IMR-90 (cell line): ENCODE data around the gene SLC12A7. TPM values are rescaled to one million over a fixed set of nuclear protein-coding genes. Genes with fewer than 3 reads are reported as not detected.

Source experiments
- ATAC-seq: fragments of 200-7000 bp; cut with Tn5 transposase; 2 replicates; pipeline ENCODE4 v1.9.1; 2020; ENCODE audit warnings: low read depth, mild to moderate bottlenecking, moderate library complexity
- BruUV-seq: library from RNA; stranded (reverse); fragments of 400-500 nt; replicated peaks from 2 replicates; lab custom pipeline; 2021; lab: Mats Ljungman, UMichigan
- CTCF ChIA-PET: fragments of 300-600 bp; formaldehyde crosslinking; extraction: SDS; loops from one replicate; lab custom pipeline; 2021; ENCODE audit warnings: antibody characterized with exemption; lab: Yijun Ruan, JAX
- POLR2A ChIA-PET: fragments of 300-600 bp; sonication (Branson Sonifier 250); formaldehyde crosslinking; loops from one replicate; lab custom pipeline; 2022; ENCODE audit warnings: antibody characterized with exemption; ENCODE audit not compliant: unreplicated experiment; lab: Charles Lee
- DNase-seq: peaks from one replicate; pipeline ENCODE4 v3.0.0; 2013
- H2AFZ ChIP-seq: replicated peaks from 2 replicates; pipeline ENCODE3; 2013; ENCODE audit warnings: low read length, mild to moderate bottlenecking; ENCODE audit not compliant: poor library complexity
- H2AK5ac ChIP-seq: 2 replicates; pipeline ENCODE4 v1.6.1; 2013; ENCODE audit warnings: low read depth, low read length, inconsistent platforms
- H2AK9ac ChIP-seq: replicated peaks from 2 replicates; pipeline ENCODE3; 2013; ENCODE audit warnings: mild to moderate bottlenecking, low read depth, low read length, moderate library complexity; ENCODE audit not compliant: poor library complexity
- H2BK120ac ChIP-seq: 2 replicates; pipeline ENCODE4 v1.6.1; 2013; ENCODE audit warnings: low read depth, low read length, inconsistent platforms
- H2BK15ac ChIP-seq: 3 replicates; pipeline ENCODE4 v1.6.1; 2013; ENCODE audit warnings: low read depth, low read length, inconsistent platforms
- H2BK20ac ChIP-seq: 2 replicates; pipeline ENCODE4 v1.6.1; 2013; ENCODE audit warnings: low read depth, mild to moderate bottlenecking, inconsistent platforms, low read length, moderate library complexity
- H2BK5ac ChIP-seq: 2 replicates; pipeline ENCODE4 v1.6.1; 2013; ENCODE audit warnings: mild to moderate bottlenecking, low read depth, low read length, inconsistent platforms; ENCODE audit not compliant: poor library complexity, severe bottlenecking
- H3K14ac ChIP-seq: replicated peaks from 2 replicates; pipeline ENCODE4 v1.6.1; 2013; ENCODE audit warnings: low read depth, low read length, inconsistent platforms
- H3K18ac ChIP-seq: 2 replicates; pipeline ENCODE4 v1.6.1; 2013; ENCODE audit warnings: low read depth, low read length, control low read depth
- H3K23ac ChIP-seq: 2 replicates; pipeline ENCODE4 v1.6.1; 2013; ENCODE audit warnings: low read depth, low read length, inconsistent platforms
- H3K27ac ChIP-seq: 2 replicates; pipeline ENCODE4 v1.5.1; 2013; ENCODE audit warnings: mild to moderate bottlenecking, control low read depth, low read length; ENCODE audit not compliant: insufficient read depth
- H3K27me3 ChIP-seq: 2 replicates; pipeline ENCODE4 v1.6.1; 2013; ENCODE audit warnings: low read length; ENCODE audit not compliant: control insufficient read depth, insufficient read depth
- H3K36me3 ChIP-seq: 2 replicates; pipeline ENCODE4 v1.6.1; 2013; ENCODE audit warnings: low read length, mixed read lengths; ENCODE audit not compliant: control insufficient read depth, insufficient read depth
- H3K4ac ChIP-seq: 2 replicates; pipeline ENCODE4 v1.6.1; 2013; ENCODE audit warnings: low read depth, low read length, inconsistent platforms
- H3K4me1 ChIP-seq: 2 replicates; pipeline ENCODE4 v1.6.1; 2013; ENCODE audit warnings: low read length, mixed read lengths; ENCODE audit not compliant: control insufficient read depth, insufficient read depth
- H3K4me2 ChIP-seq: 2 replicates; pipeline ENCODE4 v1.6.1; 2013; ENCODE audit warnings: low read depth, mild to moderate bottlenecking, control low read depth, low read length, moderate library complexity
- H3K4me3 ChIP-seq: 2 replicates; pipeline ENCODE4 v1.5.1; 2013; ENCODE audit warnings: low read depth, mild to moderate bottlenecking, control low read depth, low read length, moderate library complexity; ENCODE audit not compliant: insufficient read depth
- H3K56ac ChIP-seq: 2 replicates; pipeline ENCODE4 v1.6.1; 2013; ENCODE audit warnings: low read length, inconsistent platforms; ENCODE audit not compliant: insufficient read depth; ENCODE audit errors: extremely low read depth
- H3K79me1 ChIP-seq, 2 experiments: 2 replicates each; pipeline ENCODE4 v1.6.1; 2013; ENCODE audit warnings: low read length in 2 of 2, inconsistent platforms in 1 of 2, low read depth in 1 of 2
- H3K9ac ChIP-seq: 2 replicates; pipeline ENCODE4 v1.6.1; 2013; ENCODE audit warnings: low read depth, low read length, control low read depth
- H3K9me1 ChIP-seq: 2 replicates; pipeline ENCODE4 v1.6.1; 2013; ENCODE audit warnings: low read length, inconsistent platforms; ENCODE audit not compliant: insufficient read depth
- H3K9me3 ChIP-seq: 2 replicates; pipeline ENCODE4 v1.6.1; 2013; ENCODE audit warnings: low read length; ENCODE audit not compliant: control insufficient read depth, insufficient read depth
- H4K20me1 ChIP-seq: 2 replicates; pipeline ENCODE4 v1.6.1; 2013; ENCODE audit warnings: low read length, inconsistent platforms; ENCODE audit not compliant: insufficient read depth
- H4K5ac ChIP-seq: 2 replicates; pipeline ENCODE4 v1.6.1; 2013; ENCODE audit warnings: mild to moderate bottlenecking, low read depth, low read length, control low read depth
- H4K8ac ChIP-seq, 2 experiments: 2 replicates each; pipeline ENCODE4 v1.6.1; 2013; ENCODE audit warnings: low read depth in 2 of 2, low read length in 2 of 2, control low read depth in 1 of 2, inconsistent platforms in 1 of 2
- H4K91ac ChIP-seq: 2 replicates; pipeline ENCODE4 v1.6.1; 2013; ENCODE audit warnings: low read depth, low read length, inconsistent platforms; ENCODE audit not compliant: insufficient read depth
- BHLHE40 ChIP-seq: fragments of 150-350 bp; IDR thresholded peaks from 2 replicates; pipeline ENCODE4 v1.6.1; 2016; ENCODE audit warnings: mild to moderate bottlenecking, low read depth, low read length
- CEBPB ChIP-seq: IDR thresholded peaks from 2 replicates; pipeline ENCODE4 v1.6.1; 2012; ENCODE audit warnings: low read depth, low read length, improper control_type of control experiment
- CHD1 ChIP-seq: IDR thresholded peaks from 2 replicates; pipeline ENCODE4 v1.6.1; 2012; ENCODE audit warnings: low read depth, low read length, improper control_type of control experiment
- ELK1 ChIP-seq: fragments of 150-350 bp; IDR thresholded peaks from 2 replicates; pipeline ENCODE4 v1.6.1; 2016; ENCODE audit warnings: low read depth, mild to moderate bottlenecking, low read length, moderate library complexity, borderline replicate concordance
- FOS ChIP-seq: fragments of 150-350 bp; IDR thresholded peaks from 2 replicates; pipeline ENCODE4 v1.6.1; 2016; ENCODE audit warnings: low read depth, low read length
- MXI1 ChIP-seq: IDR thresholded peaks from 2 replicates; pipeline ENCODE4 v1.6.1; 2012; ENCODE audit warnings: low read depth, mild to moderate bottlenecking, low read length, moderate library complexity, borderline replicate concordance
- NFE2L2 ChIP-seq: fragments of 150-350 bp; IDR thresholded peaks from 2 replicates; pipeline ENCODE4 v1.6.1; 2016; ENCODE audit warnings: low read depth, mild to moderate bottlenecking, low read length
- RCOR1 ChIP-seq: IDR thresholded peaks from 2 replicates; pipeline ENCODE4 v1.6.1; 2012; ENCODE audit warnings: mild to moderate bottlenecking, low read length, improper control_type of control experiment; ENCODE audit not compliant: insufficient replicate concordance
- RFX5 ChIP-seq: IDR thresholded peaks from 2 replicates; pipeline ENCODE4 v1.8.0; 2012; ENCODE audit warnings: low read depth, mild to moderate bottlenecking, low read length, moderate library complexity
- WGBS, 2 experiments: methylation state at CpG; one replicate each; pipeline versions ENCODE4 v1.1.5 to v1.1.7; 2013; ENCODE audit warnings: missing lambda C conversion rate in 2 of 2; ENCODE audit not compliant: insufficient read length in 1 of 2; ENCODE audit errors: extremely low coverage in 2 of 2; 5-methylcytosine and 5-hydroxymethylcytosine counted together
- dilution Hi-C: fragments of 300-500 bp; cut with HindIII; formaldehyde crosslinking; loops from one replicate; pipeline ENCODE4 v1.14.3; 2018; ENCODE audit warnings: low sequenced_read_pairs; ENCODE audit not compliant: unreplicated experiment
- in situ Hi-C: fragments of 300-500 bp; cut with MboI; formaldehyde crosslinking; loops from 3 replicates; pipeline ENCODE4 v1.14.3; 2019; ENCODE audit warnings: low sequenced_read_pairs, inconsistent platforms, mixed read lengths
- intact Hi-C: fragments of 100-400 bp; cut with micrococcal nuclease; formaldehyde crosslinking; loops from 2 replicates; pipeline ENCODE4 v1.10.0; 2022
- polyA plus RNA-seq, 3 experiments: library from polyadenylated mRNA; depleted of rRNA; stranded (reverse); fragments of >200 nt; gene quantifications; 2 replicates each; pipeline ENCODE4 v1.2.3, GENCODE V29; 2012; ENCODE audit warnings: low replicate concordance in 1 of 3
- total RNA-seq: library from RNA; depleted of rRNA; stranded (reverse); fragments of >200 nt; gene quantifications from 2 replicates; pipeline ENCODE4 v1.2.3, GENCODE V29; 2012

Gene SLC12A7
- total and polyA plus RNA-seq, 2 of the 4 experiments (the other 2 are of a cell fraction), result 3.0 to 6.1 TPM

- Histone ChIP-seq H3K56ac (no peak overlapping the region), H3K79me1 (no peaks in the 10 kb centered on the region), H2BK15ac (no peak overlapping the region), H2BK20ac (no peak overlapping the region), H3K9ac (no peak overlapping the region), H3K4ac (no peak overlapping the region), H2BK120ac (no peak overlapping the region), H3K27ac (no peak overlapping the region), H3K9me3 (no peaks in the 10 kb centered on the region), H4K8ac (no peak overlapping the region), H2AK5ac (no peak overlapping the region), H4K20me1 (no peaks in the 10 kb centered on the region; the same call in 1 of the 2 replicates), H4K5ac (no peak overlapping the region), H2AK9ac (no peak overlapping the region), H3K9me1 (no peaks in the 10 kb centered on the region; the same call in 1 of the 2 replicates), H3K4me2 (no peak overlapping the region), H3K36me3 (peaks cover 22% of the 10 kb centered on the region; the same call in 1 of the 2 replicates), H3K4me1 (no peaks in the 10 kb centered on the region), H3K27me3 (no peaks in the 10 kb centered on the region), H3K18ac (no peak overlapping the region), H2BK5ac (no peak overlapping the region), H3K23ac (no peak overlapping the region), H2AFZ (no peak overlapping the region), H3K14ac (no peak overlapping the region), H4K91ac (no peak overlapping the region), H3K4me3 (no peak overlapping the region)
- no peak for TF ChIP-seq RFX5
- no peak for TF ChIP-seq CEBPB
- TF ChIP-seq BHLHE40, result no peak
- TF ChIP-seq FOS, result no peak
- no peak for TF ChIP-seq ELK1
- TF ChIP-seq NFE2L2, result no peak
- no peak for TF ChIP-seq MXI1
- TF ChIP-seq CHD1, result no peak
- TF ChIP-seq RCOR1, result no peak
- dilution Hi-C loops, result no loop called here
- no TSS peak for BruUV-seq
- ATAC-seq (no peak), DNase-seq (no peak)
- POLR2A ChIA-PET, result interaction anchor here (0.6 kb wide), 1 partner anchor 106 kb away, joined by 6 read pairs; no protein-coding TSS in a partner anchor
- 98% methylated on average over 17 of the region's 27 CpGs; no CpG with 5 or more reads in 1 of the 2 experiments for WGBS, 2 experiments
- intact Hi-C loops, result no loop called here
- CTCF ChIA-PET, result no interaction called here
- in situ Hi-C loops, result no loop called here
Measured at GRCh38 chr5:1077491-1078020, 34.3 kb downstream of the SLC12A7 start.
